GM23248 (cell line): ENCODE results near the gene PTPRD.

Source experiments
- EZH2 ChIP-seq: fragments of 200-600 bp; sonication (generic); IDR thresholded peaks from 2 replicates; pipeline ENCODE4 v1.6.1; 2018; ENCODE audit warnings: antibody characterized with exemption, mild to moderate bottlenecking; ENCODE audit not compliant: insufficient read depth, poor library complexity, severe bottlenecking
- EZH2phosphoT487 ChIP-seq: fragments of 200-600 bp; sonication (generic); IDR thresholded peaks from 2 replicates; pipeline ENCODE4 v1.6.1; 2018; ENCODE audit warnings: antibody characterized with exemption, moderate library complexity, mild to moderate bottlenecking, low read depth; ENCODE audit not compliant: insufficient read depth

DNA sequence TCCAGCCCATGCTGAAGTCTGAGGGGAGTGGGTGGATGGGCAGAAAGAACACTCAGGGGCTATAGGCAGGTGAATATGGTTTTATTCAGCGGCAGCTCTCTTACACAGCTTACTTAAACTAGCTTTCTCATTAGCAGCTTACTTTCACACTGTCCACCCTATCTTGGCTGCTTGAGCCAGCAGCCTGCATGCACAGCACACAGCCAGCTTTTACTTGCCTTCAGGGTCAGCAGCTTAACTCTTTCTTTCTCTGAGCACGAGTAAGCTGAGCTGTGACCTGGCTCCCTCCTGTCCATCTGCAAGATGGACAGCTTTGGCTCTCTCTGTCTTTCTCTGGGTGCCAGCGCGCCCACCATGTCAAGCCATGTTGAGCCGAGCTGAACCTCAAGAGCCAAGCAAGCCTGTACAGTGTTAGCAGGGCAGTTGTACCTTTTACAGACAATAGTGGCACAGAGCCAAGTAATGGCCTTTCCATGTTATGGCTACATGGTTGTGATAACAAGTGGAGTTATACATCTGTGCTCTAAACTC is 1054.9 kb downstream of the PTPRD start:
- TF ChIP-seq EZH2 (no peak), EZH2phosphoT487 (no peak)
